Mucosa of descending colon (tissue), 3 donors: ENCODE results near the gene ZNF646. TPM values are rescaled to one million over a fixed set of nuclear protein-coding genes. Genes with fewer than 3 reads are reported as not detected.

ENCODE experiments used
- ATAC-seq: fragments of 200-7000 bp; cut with Tn5 transposase; one replicate; pipeline ENCODE4 v1.9.1; 2020; ENCODE audit warnings: mild to moderate bottlenecking, moderate library complexity
- DNase-seq, 3 donors: peaks; one replicate each; pipeline ENCODE4 v3.0.0-alpha.2; 2020
- H3K36me3 ChIP-seq: fragments of 200-600 bp; one replicate; pipeline ENCODE4 v1.8.0; 2021; ENCODE audit warnings: low read depth, mild to moderate bottlenecking
- H3K4me1 ChIP-seq: fragments of 200-600 bp; one replicate; pipeline ENCODE4 v1.8.0; 2021; ENCODE audit warnings: low read depth, mild to moderate bottlenecking
- H3K4me3 ChIP-seq: fragments of 200-600 bp; one replicate; pipeline ENCODE4 v1.8.0; 2021; ENCODE audit warnings: mild to moderate bottlenecking
- H3K9me3 ChIP-seq: fragments of 200-600 bp; one replicate; pipeline ENCODE4 v1.8.0; 2021; ENCODE audit warnings: mild to moderate bottlenecking
- CTCF ChIP-seq: fragments of 200-600 bp; IDR thresholded peaks from one replicate; pipeline ENCODE4 v1.8.0; 2022; ENCODE audit warnings: antibody characterized with exemption, mild to moderate bottlenecking
- intact Hi-C, 2 donors: fragments of 100-400 bp; cut with DNase I in 1 of 2; cut with micrococcal nuclease in 1 of 2; formaldehyde crosslinking; loops; one replicate each; pipeline versions ENCODE4 v1.11.0 to v1.11.1; 2022; cut with DNase I, micrococcal nuclease
- total RNA-seq, 3 donors: library from RNA; stranded (reverse); fragmentation: NEBNext Ultra II Directional in 2 of 3; extraction: Animal tissue kit (Norgen Biotek cat#: 25700) in 2 of 3; gene quantifications; one replicate each; pipeline versions ENCODE4 v1.2.1 to v1.2.4, GENCODE V29; 2021 to 2023
- donor health status: DM: no; HTN: no; CAD: no; lungs with moderate emphysema.
- donor health status: DM: no; HTN: no; CAD: no.
- donor health status: DM: no; HTN: yes; CAD: no.

Gene ZNF646
- total RNA-seq, 3 donors from 2014 or later, result 19.1 to 20.3 (median 20.0) TPM

- Histone ChIP-seq H3K36me3 (no peaks in the 10 kb centered on the region), H3K9me3 (no peaks in the 10 kb centered on the region), H3K4me1 (no peaks in the 10 kb centered on the region), H3K4me3 (no peak overlapping the region)
- intact Hi-C loops, result no loop called here
- TF ChIP-seq CTCF, result no peak
- DNase-seq, result no peak
- ATAC-seq, result no peak
Measured at GRCh38 chr16:31086629-31086906, 12.3 kb downstream of the ZNF646 start.

GRCh38 chr16:31087481-31087880 lies 13.3 kb downstream of the ZNF646 start:
- no peak for TF ChIP-seq CTCF
- no peaks in the 10 kb centered on the region for H3K9me3 ChIP-seq
- H3K4me1 ChIP-seq, result no peaks in the 10 kb centered on the region
- DNase-seq (no peak), ATAC-seq (no peak)
- H3K36me3 ChIP-seq, result no peaks in the 10 kb centered on the region
- intact Hi-C loops, result no loop called here
- no peak overlapping the region for H3K4me3 ChIP-seq

- intact Hi-C loops, result no loop called here
- no peak overlapping the region for H3K4me3 ChIP-seq
- H3K36me3 ChIP-seq, result no peaks in the 10 kb centered on the region
- H3K4me1 ChIP-seq, result no peaks in the 10 kb centered on the region
- ATAC-seq (no peak), DNase-seq (no peak)
- TF ChIP-seq CTCF, result no peak
- H3K9me3 ChIP-seq, result no peaks in the 10 kb centered on the region
Measured at GRCh38 chr16:31087971-31088370, 13.7 kb downstream of the ZNF646 start.

- Histone ChIP-seq H3K4me1 (peaks cover 5% of the 10 kb centered on the region), H3K9me3 (no peaks in the 10 kb centered on the region), H3K4me3 (no peak within 1 kb of the TSS), H3K36me3 (no peaks in the 10 kb centered on the region)
- TF ChIP-seq CTCF, result no peak
- DNase-seq (no peak), ATAC-seq (no peak)
- intact Hi-C loops, result no loop called here
Measured at GRCh38 chr16:31088459-31089183, 14.4 kb downstream of the ZNF646 start, which contains the start of gene PRSS53. Gene PRSS53, minus strand, starts transcription at chr16:31088943. Its CDS starts 134 bp downstream, at chr16:31088809.

GRCh38 chr16:31089199-31089598 lies 15.0 kb downstream of the ZNF646 start:
- no peak for TF ChIP-seq CTCF
- Histone ChIP-seq H3K9me3 (no peaks in the 10 kb centered on the region), H3K4me1 (peaks cover 9% of the 10 kb centered on the region), H3K36me3 (no peaks in the 10 kb centered on the region), H3K4me3 (no peak overlapping the region)
- ATAC-seq (no peak), DNase-seq (no peak)
- intact Hi-C loops, result no loop called here

GRCh38 chr16:31090540-31090939 lies 16.3 kb downstream of the ZNF646 start:
- no peak for TF ChIP-seq CTCF
- no peaks in the 10 kb centered on the region for H3K9me3 ChIP-seq
- no peak for ATAC-seq
- intact Hi-C loops, result no loop called here
- H3K4me3 ChIP-seq, result no peak overlapping the region
- DNase-seq, result no peak
- no peaks in the 10 kb centered on the region for H3K36me3 ChIP-seq
- H3K4me1 ChIP-seq, result peaks cover 10% of the 10 kb centered on the region
